ENCODE results near the gene OLFM3.

DNA sequence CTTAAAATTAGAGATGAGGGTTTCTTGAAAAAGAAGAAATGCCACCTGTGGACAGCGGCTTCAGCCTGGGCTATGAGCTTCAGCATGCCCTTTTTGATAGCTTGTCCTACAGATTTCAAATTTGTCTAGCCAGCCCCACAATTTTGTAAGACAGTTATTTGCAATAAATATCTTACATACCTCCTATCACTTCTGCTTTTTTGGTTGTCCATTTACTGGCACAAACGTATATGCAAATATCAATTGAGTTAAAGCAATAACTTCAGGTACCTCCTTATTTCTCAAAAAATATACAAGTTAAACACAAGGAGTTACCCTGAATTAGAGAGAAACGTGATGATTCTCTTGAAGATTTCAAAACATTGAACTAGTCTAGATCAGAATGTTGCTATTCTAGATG lies 53.5 kb downstream of the OLFM3 start:
- no peak for TF ChIP-seq POLR2A (IDR thresholded peaks at IDR 0.05)
- TF ChIP-seq, protein P1, sequence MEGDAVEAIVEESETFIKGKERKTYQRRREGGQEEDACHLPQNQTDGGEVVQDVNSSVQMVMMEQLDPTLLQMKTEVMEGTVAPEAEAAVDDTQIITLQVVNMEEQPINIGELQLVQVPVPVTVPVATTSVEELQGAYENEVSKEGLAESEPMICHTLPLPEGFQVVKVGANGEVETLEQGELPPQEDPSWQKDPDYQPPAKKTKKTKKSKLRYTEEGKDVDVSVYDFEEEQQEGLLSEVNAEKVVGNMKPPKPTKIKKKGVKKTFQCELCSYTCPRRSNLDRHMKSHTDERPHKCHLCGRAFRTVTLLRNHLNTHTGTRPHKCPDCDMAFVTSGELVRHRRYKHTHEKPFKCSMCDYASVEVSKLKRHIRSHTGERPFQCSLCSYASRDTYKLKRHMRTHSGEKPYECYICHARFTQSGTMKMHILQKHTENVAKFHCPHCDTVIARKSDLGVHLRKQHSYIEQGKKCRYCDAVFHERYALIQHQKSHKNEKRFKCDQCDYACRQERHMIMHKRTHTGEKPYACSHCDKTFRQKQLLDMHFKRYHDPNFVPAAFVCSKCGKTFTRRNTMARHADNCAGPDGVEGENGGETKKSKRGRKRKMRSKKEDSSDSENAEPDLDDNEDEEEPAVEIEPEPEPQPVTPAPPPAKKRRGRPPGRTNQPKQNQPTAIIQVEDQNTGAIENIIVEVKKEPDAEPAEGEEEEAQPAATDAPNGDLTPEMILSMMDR (IDR thresholded peaks at IDR 0.05): no peak

Data from esophagus squamous epithelium (tissue), 4 donors.